Mesenchymal stem cell (in vitro differentiated cells and primary cell): Measurements from ENCODE around the gene TAF11.
"Not testable (repeated sequence)": the region's sequence is repeated elsewhere in the genome, so short reads cannot be mapped to it uniquely, and the experiment has no call there.

Experiments
- DNase-seq: peaks from one replicate; pipeline ENCODE4 v3.0.0-alpha.2; 2013
- H2AFZ ChIP-seq: one replicate; pipeline ENCODE4 v1.6.1; 2013; ENCODE audit warnings: low read depth, mild to moderate bottlenecking, control low read depth, inconsistent platforms, low read length, moderate library complexity
- H2AK5ac ChIP-seq: 2 replicates; pipeline ENCODE4 v1.6.1; 2013; ENCODE audit warnings: low read length, moderate library complexity, mild to moderate bottlenecking, inconsistent platforms; ENCODE audit not compliant: severe bottlenecking
- H2BK120ac ChIP-seq: one replicate; pipeline ENCODE4 v1.6.1; 2013; ENCODE audit warnings: low read depth, mild to moderate bottlenecking, inconsistent platforms, low read length, moderate library complexity
- H2BK12ac ChIP-seq, 2 experiments: one replicate each; pipeline ENCODE4 v1.6.1; 2013; ENCODE audit warnings: inconsistent platforms in 2 of 2, low read length in 2 of 2, mild to moderate bottlenecking in 2 of 2, moderate library complexity in 2 of 2, control low read depth in 1 of 2
- H2BK15ac ChIP-seq: one replicate; pipeline ENCODE4 v1.6.1; 2013; ENCODE audit warnings: mild to moderate bottlenecking, low read depth, inconsistent platforms; ENCODE audit not compliant: poor library complexity, severe bottlenecking
- H2BK5ac ChIP-seq: 2 replicates; pipeline ENCODE4 v1.6.1; 2013; ENCODE audit warnings: low read depth, mild to moderate bottlenecking, low read length, control low read depth, inconsistent platforms; ENCODE audit not compliant: poor library complexity, severe bottlenecking
- H3K14ac ChIP-seq, 2 experiments: one replicate each; pipeline ENCODE4 v1.6.1; 2013; ENCODE audit warnings: inconsistent platforms in 2 of 2, low read length in 2 of 2, control low read depth in 1 of 2, mild to moderate bottlenecking in 1 of 2, moderate library complexity in 1 of 2
- H3K18ac ChIP-seq, 2 experiments: one replicate each; pipeline ENCODE4 v1.6.1; 2013; ENCODE audit warnings: inconsistent platforms in 2 of 2, low read length in 2 of 2, control low read depth in 1 of 2, low read depth in 1 of 2, mild to moderate bottlenecking in 1 of 2
- H3K23ac ChIP-seq, 2 experiments: one replicate each; pipeline ENCODE4 v1.6.1; 2013; ENCODE audit warnings: inconsistent platforms in 2 of 2, low read length in 2 of 2, mild to moderate bottlenecking in 2 of 2, moderate library complexity in 2 of 2, control low read depth in 1 of 2
- H3K27ac ChIP-seq: 2 replicates; pipeline ENCODE4 v1.5.1; 2013; ENCODE audit warnings: mild to moderate bottlenecking, moderate library complexity, low read length, control low read depth, inconsistent platforms; ENCODE audit not compliant: poor library complexity, severe bottlenecking
- H3K27me3 ChIP-seq, 2 experiments: 2 replicates each; pipeline versions ENCODE4 v1.6.1 to v1.7.0; 2013; ENCODE audit warnings: low read length in 2 of 2, mild to moderate bottlenecking in 2 of 2, moderate library complexity in 2 of 2, control low read depth in 1 of 2, inconsistent platforms in 1 of 2; ENCODE audit not compliant: control insufficient read depth in 1 of 2, insufficient read depth in 1 of 2
- H3K36me3 ChIP-seq, 2 experiments: 2 replicates each; pipeline versions ENCODE4 v1.6.1 to v1.7.0; 2013; ENCODE audit warnings: low read length in 2 of 2, control low read depth in 1 of 2, inconsistent platforms in 1 of 2, low read depth in 1 of 2, mild to moderate bottlenecking in 1 of 2; ENCODE audit not compliant: insufficient read depth in 2 of 2, control insufficient read depth in 1 of 2
- H3K4ac ChIP-seq, 2 experiments: one replicate each; pipeline ENCODE4 v1.6.1; 2013; ENCODE audit warnings: inconsistent platforms in 2 of 2, low read length in 2 of 2, mild to moderate bottlenecking in 2 of 2, moderate library complexity in 2 of 2, control low read depth in 1 of 2, low read depth in 1 of 2
- H3K4me1 ChIP-seq: 2 replicates; pipeline ENCODE4 v1.6.1; 2013; ENCODE audit warnings: low read depth, low read length, control low read depth; ENCODE audit not compliant: control insufficient read depth, insufficient read depth
- H3K4me2 ChIP-seq: 2 replicates; pipeline ENCODE4 v1.6.1; 2013; ENCODE audit warnings: low read length, mild to moderate bottlenecking, inconsistent platforms; ENCODE audit not compliant: poor library complexity, severe bottlenecking
- H3K4me3 ChIP-seq, 2 experiments: 2 replicates each; pipeline versions ENCODE4 v1.5.1 to v1.7.0; 2013; ENCODE audit warnings: low read length in 2 of 2, mild to moderate bottlenecking in 2 of 2, control low read depth in 1 of 2, low read depth in 1 of 2; ENCODE audit not compliant: insufficient read depth in 1 of 2
- H3K79me1 ChIP-seq: replicated peaks from 2 replicates; pipeline ENCODE4 v1.6.1; 2013; ENCODE audit warnings: mild to moderate bottlenecking, control low read depth, low read length, inconsistent platforms; ENCODE audit not compliant: poor library complexity, severe bottlenecking
- H3K9ac ChIP-seq: 2 replicates; pipeline ENCODE4 v1.7.0; 2013; ENCODE audit warnings: mild to moderate bottlenecking, low read length, moderate library complexity
- H3K9me3 ChIP-seq: 2 replicates; pipeline ENCODE4 v1.7.0; 2013; ENCODE audit warnings: mild to moderate bottlenecking, low read length; ENCODE audit not compliant: control insufficient read depth
- H4K8ac ChIP-seq: one replicate; pipeline ENCODE4 v1.6.1; 2013; ENCODE audit warnings: inconsistent platforms, mild to moderate bottlenecking, low read length, moderate library complexity
- H4K91ac ChIP-seq: one replicate; pipeline ENCODE4 v1.6.1; 2013; ENCODE audit warnings: mild to moderate bottlenecking, low read length, inconsistent platforms
- WGBS: methylation state at CpG from one replicate; pipeline ENCODE4 v1.1.7; 2013; ENCODE audit warnings: mixed read lengths; 5-methylcytosine and 5-hydroxymethylcytosine counted together

The TAF11 gene

GRCh38 chr6:34884996-34885395 lies 2.8 kb downstream of the TAF11 start:
- no peak overlapping the region for H3K4me2 ChIP-seq
- peaks cover 0 to 31% of the 10 kb centered on the region in 2 experiments for H3K36me3 ChIP-seq
- no peak overlapping the region for H3K4ac ChIP-seq
- no peak overlapping the region for H2AFZ ChIP-seq
- no peak overlapping the region for H2BK12ac ChIP-seq
- peaks cover 20% of the 10 kb centered on the region for H3K79me1 ChIP-seq
- no peak overlapping the region for H3K27ac ChIP-seq
- H3K4me1 ChIP-seq = peaks cover 6% of the 10 kb centered on the region
- DNase-seq = no peak
- H3K9me3 ChIP-seq = no peaks in the 10 kb centered on the region
- H4K8ac ChIP-seq = no peak overlapping the region
- no peak overlapping the region for H3K4me3 ChIP-seq
- H2AK5ac ChIP-seq = no peak overlapping the region
- no peak overlapping the region for H2BK5ac ChIP-seq
- no peak overlapping the region for H3K18ac ChIP-seq
- no peaks in the 10 kb centered on the region for H3K27me3 ChIP-seq
- H2BK15ac ChIP-seq = no peak overlapping the region
- H3K9ac ChIP-seq = no peak overlapping the region
- H2BK120ac ChIP-seq = no peak overlapping the region
- H3K23ac ChIP-seq = no peak overlapping the region
- H4K91ac ChIP-seq = no peak overlapping the region
- 100% methylated on average over 1 of the region's 2 CpGs for WGBS
- H3K14ac ChIP-seq = no peak overlapping the region

DNA sequence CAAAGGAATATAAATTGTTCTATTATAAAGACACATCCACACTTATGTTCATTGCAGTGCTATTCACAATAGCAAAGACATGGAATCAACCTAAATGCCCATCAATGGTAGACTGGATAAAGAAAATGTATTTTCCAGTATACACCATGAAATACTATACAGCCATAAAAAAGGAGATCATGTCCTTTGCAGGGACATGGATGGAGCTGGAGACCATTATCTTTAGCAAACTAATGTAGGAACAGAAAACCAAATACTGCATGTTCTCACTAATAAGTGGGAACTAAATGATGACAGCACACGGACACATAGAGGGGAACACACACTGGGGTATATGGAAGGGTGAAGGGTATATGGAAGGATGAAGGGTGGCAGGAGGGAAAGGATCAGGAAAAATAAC lies 3.8 kb downstream of the TAF11 start:
- H3K27ac ChIP-seq, H4K91ac ChIP-seq, DNase-seq, H2BK5ac ChIP-seq, H3K14ac ChIP-seq, H3K18ac ChIP-seq, H2BK120ac ChIP-seq, H2BK12ac ChIP-seq, H3K4me3 ChIP-seq, H3K9me3 ChIP-seq, H3K4me1 ChIP-seq, H2AFZ ChIP-seq, H3K27me3 ChIP-seq, H2BK15ac ChIP-seq, H3K23ac ChIP-seq, H4K8ac ChIP-seq, H3K9ac ChIP-seq, H3K4me2 ChIP-seq, H2AK5ac ChIP-seq, H3K4ac ChIP-seq: not testable (repeated sequence)
- peaks cover 1 to 38% of the 10 kb centered on the region in 2 experiments for H3K36me3 ChIP-seq
- H3K79me1 ChIP-seq = peaks cover 21% of the 10 kb centered on the region
- 100% methylated on average over 1 of the region's 1 CpG for WGBS

DNA sequence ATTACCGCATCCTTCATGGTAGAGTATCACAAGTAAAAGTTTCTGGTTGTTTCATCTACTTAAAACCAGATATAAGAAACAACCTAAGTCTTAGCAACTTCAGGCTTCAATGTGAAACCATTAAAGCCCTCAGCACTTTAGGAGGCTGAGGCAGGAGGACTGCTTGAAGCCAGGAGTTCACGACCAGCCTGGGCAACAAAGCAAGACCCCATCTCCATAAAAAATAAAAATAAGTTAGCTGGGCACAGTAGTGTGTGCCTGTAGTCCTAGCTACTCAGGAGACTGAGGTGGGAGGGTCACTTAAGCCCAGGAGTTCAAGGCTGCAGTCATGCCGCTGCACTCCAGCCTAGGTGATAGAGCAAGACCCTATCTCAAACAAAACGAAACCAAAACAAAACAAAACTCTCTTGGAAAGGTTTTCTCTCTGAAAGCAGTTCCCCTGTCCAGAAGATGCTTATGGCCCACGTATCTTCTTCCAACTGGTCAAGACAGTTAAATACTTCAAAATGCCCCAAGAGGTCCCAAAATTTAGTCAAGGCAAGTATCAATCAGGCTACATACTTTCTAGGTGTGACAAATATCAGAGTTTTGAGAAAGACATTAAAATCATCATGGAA lies 9.9 kb downstream of the TAF11 start:
- no peaks in the 10 kb centered on the region for H3K4me1 ChIP-seq
- H2BK5ac ChIP-seq = no peak overlapping the region
- H3K9ac ChIP-seq = no peak overlapping the region
- H3K79me1 ChIP-seq = peaks cover 10% of the 10 kb centered on the region
- no peak overlapping the region for H2AFZ ChIP-seq
- H4K91ac ChIP-seq = no peak overlapping the region
- H3K4me2 ChIP-seq = no peak overlapping the region
- no peak overlapping the region for H2BK12ac ChIP-seq
- no peak overlapping the region for H3K18ac ChIP-seq
- H2BK15ac ChIP-seq = no peak overlapping the region
- H3K23ac ChIP-seq = no peak overlapping the region
- H3K27me3 ChIP-seq = no peaks in the 10 kb centered on the region
- no peak for DNase-seq
- no peaks in the 10 kb centered on the region for H3K9me3 ChIP-seq
- no peak overlapping the region for H3K27ac ChIP-seq
- WGBS = 98% methylated on average over 4 of the region's 5 CpGs
- no peak overlapping the region for H4K8ac ChIP-seq
- no peak overlapping the region for H2AK5ac ChIP-seq
- H3K36me3 ChIP-seq = peaks cover 4 to 87% of the 10 kb centered on the region in 2 experiments
- no peak overlapping the region for H3K4ac ChIP-seq
- H2BK120ac ChIP-seq = no peak overlapping the region
- H3K14ac ChIP-seq = no peak overlapping the region
- no peak overlapping the region for H3K4me3 ChIP-seq

GRCh38 chr6:34877259-34877658 lies 10.6 kb downstream of the TAF11 start:
- H3K9ac ChIP-seq = no peak overlapping the region
- H3K23ac ChIP-seq = no peak overlapping the region
- no peak overlapping the region for H2BK5ac ChIP-seq
- H4K8ac ChIP-seq = no peak overlapping the region
- no peak overlapping the region for H3K18ac ChIP-seq
- DNase-seq = no peak
- no peak overlapping the region for H3K4me3 ChIP-seq
- no CpG with 5 or more reads among the region's 1 CpG for WGBS
- H3K4ac ChIP-seq = no peak overlapping the region
- no peak overlapping the region for H3K27ac ChIP-seq
- no peak overlapping the region for H2BK120ac ChIP-seq
- H3K4me2 ChIP-seq = no peak overlapping the region
- no peak overlapping the region for H2BK15ac ChIP-seq
- H2AK5ac ChIP-seq = no peak overlapping the region
- peaks cover 13% of the 10 kb centered on the region for H3K79me1 ChIP-seq
- no peaks in the 10 kb centered on the region for H3K4me1 ChIP-seq
- H3K27me3 ChIP-seq = no peaks in the 10 kb centered on the region
- H2BK12ac ChIP-seq = no peak overlapping the region
- H2AFZ ChIP-seq = no peak overlapping the region
- no peak overlapping the region for H3K14ac ChIP-seq
- H3K36me3 ChIP-seq = peaks cover 10 to 89% of the 10 kb centered on the region in 2 experiments
- H4K91ac ChIP-seq = no peak overlapping the region
- no peaks in the 10 kb centered on the region for H3K9me3 ChIP-seq
